Spleen (tissue), 7 donors: ENCODE data around the gene GUCA1A.

Experiments
- POLR2A ChIP-seq, 3 donors: fragments of 450-650 bp; IDR thresholded peaks; one replicate each; pipeline ENCODE4 v1.5.1; 2017; ENCODE audit warnings: antibody characterized with exemption in 3 of 3, mild to moderate bottlenecking in 1 of 3
- TF ChIP-seq, protein P1 (sequence below), 11 experiments: fragments of 200-600 bp in 7 of 11; fragments of 450-650 bp in 4 of 11; sonication (generic) in 4 of 11; IDR thresholded peaks in 8 of 11; conservative IDR thresholded peaks in 3 of 11; 1 replicate in 7 of 11; 2 replicates in 4 of 11; pipeline versions ENCODE4 v1.4.0 to v1.8.0; 2016 to 2021; ENCODE audit warnings: antibody characterized with exemption in 11 of 11, inconsistent platforms in 4 of 11, mild to moderate bottlenecking in 1 of 11
- donor health status: DM: no; HTN: no; CAD: no; lungs with moderate emphysema.
- donor health status: DM: no; HTN: no; CAD: no.
- donor health status: DM: no; HTN: no; CAD: no.

DNA sequence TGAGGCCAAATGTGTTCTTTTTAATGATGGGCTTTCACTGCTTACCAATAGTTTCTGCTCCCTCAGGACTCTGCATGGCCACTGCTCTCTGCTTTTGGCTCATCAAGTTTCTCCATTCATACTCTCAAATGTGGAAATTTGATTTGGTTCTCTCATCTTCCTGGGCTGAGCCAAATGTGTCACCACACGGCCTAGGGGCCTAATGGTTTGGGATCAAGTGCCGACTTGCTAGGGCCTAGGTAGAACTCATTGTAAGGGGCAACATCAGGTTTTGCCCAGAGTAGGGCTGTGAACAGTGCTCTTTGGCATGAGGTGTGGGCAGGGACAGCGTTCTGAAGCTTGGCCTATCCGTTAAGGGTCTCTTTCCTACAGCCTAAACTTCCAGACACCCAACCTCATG, 48.4 kb downstream of the GUCA1A start:
- TF ChIP-seq, protein P1, sequence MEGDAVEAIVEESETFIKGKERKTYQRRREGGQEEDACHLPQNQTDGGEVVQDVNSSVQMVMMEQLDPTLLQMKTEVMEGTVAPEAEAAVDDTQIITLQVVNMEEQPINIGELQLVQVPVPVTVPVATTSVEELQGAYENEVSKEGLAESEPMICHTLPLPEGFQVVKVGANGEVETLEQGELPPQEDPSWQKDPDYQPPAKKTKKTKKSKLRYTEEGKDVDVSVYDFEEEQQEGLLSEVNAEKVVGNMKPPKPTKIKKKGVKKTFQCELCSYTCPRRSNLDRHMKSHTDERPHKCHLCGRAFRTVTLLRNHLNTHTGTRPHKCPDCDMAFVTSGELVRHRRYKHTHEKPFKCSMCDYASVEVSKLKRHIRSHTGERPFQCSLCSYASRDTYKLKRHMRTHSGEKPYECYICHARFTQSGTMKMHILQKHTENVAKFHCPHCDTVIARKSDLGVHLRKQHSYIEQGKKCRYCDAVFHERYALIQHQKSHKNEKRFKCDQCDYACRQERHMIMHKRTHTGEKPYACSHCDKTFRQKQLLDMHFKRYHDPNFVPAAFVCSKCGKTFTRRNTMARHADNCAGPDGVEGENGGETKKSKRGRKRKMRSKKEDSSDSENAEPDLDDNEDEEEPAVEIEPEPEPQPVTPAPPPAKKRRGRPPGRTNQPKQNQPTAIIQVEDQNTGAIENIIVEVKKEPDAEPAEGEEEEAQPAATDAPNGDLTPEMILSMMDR (IDR thresholded peaks at IDR 0.05 in 8 of 11, conservative IDR thresholded peaks at IDR 0.05 in 3 of 11), result no peak
- TF ChIP-seq POLR2A (IDR thresholded peaks at IDR 0.05), result no peak
